HG03432 (cell line): ENCODE results near the gene MFF.

Source experiments
- ATAC-seq: cut with Tn5 transposase; IDR thresholded peaks from one replicate; pipeline ENCODE4 v1.9.1; 2021; ENCODE audit warnings: mild to moderate bottlenecking, moderate library complexity; ENCODE audit not compliant: unreplicated experiment

Gene MFF, protein sequence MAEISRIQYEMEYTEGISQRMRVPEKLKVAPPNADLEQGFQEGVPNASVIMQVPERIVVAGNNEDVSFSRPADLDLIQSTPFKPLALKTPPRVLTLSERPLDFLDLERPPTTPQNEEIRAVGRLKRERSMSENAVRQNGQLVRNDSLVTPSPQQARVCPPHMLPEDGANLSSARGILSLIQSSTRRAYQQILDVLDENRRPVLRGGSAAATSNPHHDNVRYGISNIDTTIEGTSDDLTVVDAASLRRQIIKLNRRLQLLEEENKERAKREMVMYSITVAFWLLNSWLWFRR

DNA sequence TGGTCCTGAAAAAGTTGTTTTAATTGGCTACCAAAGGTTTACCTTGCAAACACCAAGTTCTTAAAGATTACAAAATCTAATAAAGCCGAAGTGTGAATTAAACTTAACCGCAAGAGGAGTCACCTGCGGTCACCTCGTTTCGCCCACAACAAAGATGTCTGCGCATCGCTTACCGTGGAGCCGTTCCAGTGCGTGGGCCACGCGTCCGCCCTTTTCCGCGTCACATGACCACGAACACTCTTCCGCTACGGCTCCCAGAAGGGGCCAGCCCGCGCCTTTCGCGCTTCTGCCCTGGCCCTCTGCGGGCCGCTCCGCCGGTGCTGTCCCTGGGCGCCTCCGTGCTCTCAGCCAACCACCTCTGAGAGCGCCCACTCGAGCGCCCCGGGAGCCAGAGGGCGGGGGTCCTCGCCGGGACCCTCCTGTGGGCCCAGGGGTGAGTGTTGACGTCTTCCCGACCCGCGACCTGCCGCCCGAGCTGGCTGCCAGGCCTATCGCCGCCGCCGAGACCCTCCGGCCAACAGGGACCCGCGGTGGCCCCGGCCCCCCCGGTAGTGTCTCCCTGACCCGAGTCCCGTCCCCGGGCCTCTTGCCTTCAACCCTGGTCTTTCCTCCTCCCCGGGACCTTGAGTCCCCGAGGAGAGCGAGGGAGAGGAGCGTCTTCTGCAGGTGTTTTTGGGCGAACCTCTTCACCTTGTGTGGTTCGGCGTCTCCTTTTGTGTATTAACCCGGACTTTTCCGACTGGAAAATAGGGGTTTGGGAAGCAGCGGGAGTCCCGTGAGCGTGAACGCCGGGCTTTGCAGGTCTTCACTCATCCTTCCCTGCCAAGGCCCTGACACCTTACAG, at the start of gene MFF:
TSS of gene MFF (plus strand) at position 257 of the 844 bp plus-strand sequence. CDS start 5,415 bp downstream, outside the sequence.
- ATAC-seq = peak; percentile 98

GRCh38 chr2:227280895-227281294, 44.2 kb upstream of the MFF start:
- no peak for ATAC-seq

GRCh38 chr2:227285741-227286236, 39.3 kb upstream of the MFF start:
- ATAC-seq = no peak

DNA sequence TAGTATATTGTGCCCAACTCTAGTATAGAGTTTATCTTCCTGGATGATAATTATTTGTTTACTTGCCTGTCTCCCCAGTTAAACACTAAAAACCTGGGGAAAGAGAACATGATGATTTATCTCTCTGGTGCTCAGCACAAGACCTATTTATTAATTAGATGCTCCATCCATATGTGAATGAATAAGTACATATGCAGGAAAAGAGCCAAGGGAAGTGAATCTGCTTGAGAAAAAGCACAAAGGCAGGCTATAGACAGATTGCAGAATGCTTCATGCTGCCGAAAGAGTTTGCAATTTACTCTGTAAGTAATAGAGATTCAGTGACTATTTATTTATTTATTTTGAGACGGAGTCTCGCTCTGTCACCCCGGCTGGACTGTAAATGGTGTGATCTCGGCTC, 37.3 kb upstream of the MFF start:
- ATAC-seq = no peak

- no peak for ATAC-seq
Observed at GRCh38 chr2:227292314-227292713, 32.7 kb upstream of the MFF start.

DNA sequence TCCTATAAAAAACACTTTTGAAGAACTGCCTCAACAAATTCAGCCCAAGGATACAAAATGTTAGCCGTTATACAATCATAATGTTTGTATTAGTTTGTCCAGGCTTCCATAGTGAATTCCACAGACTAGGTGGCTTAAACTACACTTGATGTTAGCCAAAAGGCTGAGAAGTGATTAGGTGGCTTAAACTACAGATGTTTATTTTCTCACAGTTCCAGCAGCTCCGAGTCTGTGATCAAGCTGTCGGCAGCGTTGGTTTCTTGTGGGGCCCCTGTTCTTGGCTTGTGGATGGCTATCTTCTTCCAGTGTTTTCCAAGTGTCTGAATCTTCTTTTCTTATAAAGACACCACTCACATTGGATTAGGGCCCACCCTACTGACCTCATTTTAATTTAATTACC, 31.5 kb upstream of the MFF start:
- ATAC-seq = no peak

- no peak for ATAC-seq
Observed at GRCh38 chr2:227295806-227296205, 29.2 kb upstream of the MFF start.

DNA sequence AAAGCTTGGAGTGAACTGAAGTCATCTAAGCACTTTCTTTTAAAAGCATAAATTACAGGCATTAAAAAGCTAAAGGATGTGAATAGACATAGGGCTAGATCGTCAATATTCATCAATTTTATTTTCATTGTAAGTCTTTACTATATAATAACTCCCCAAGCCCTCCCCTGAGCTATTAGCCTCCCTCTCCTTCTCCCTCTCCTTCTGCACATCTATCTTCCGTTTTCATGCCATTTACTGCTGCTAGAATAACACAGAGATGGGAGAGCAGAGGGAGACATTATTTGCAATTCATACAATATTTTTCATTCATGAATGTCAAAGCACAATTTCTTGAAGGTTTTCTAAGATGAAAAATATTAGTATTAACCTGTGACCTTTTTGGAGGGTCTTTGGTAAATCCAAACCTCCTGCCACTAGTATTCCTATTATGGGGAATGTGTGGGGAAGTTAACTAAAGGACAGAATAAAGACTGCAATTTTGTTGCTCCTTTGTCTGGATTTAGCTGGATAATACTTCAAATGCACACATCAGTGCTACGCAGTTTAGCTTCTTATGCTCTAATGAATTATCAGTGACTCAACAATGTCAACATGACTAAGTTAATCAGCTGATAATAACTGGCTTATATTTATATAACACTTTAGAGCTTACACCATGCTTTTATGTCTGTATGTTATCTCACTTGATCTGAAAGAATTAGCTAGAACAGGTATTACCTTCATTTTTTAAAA, 28.2 kb upstream of the MFF start:
- no peak for ATAC-seq

DNA sequence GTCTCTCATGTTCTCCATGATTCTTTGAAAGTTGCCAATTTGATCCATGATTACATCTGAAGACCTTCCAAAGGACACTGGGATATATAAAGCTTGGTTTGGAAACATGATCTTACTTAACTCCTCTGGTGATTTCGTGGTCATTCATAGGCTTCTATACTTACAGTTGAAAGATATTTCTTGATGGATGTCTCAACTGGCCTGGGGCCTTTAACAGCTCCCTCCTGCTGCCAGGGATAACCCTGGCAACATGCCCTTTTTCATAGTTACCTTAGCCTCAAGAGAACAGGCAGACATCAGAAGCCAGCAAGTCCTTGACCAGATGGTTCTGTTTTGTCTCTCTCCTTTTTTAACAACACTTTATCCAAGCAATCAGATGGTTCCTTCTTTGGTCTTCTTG, 23.5 kb upstream of the MFF start:
- ATAC-seq = no peak

GRCh38 chr2:227308784-227309183, 16.3 kb upstream of the MFF start:
- peak; percentile 91 for ATAC-seq

- no peak for ATAC-seq
Observed at GRCh38 chr2:227310756-227311110, 14.3 kb upstream of the MFF start.

GRCh38 chr2:227311861-227312506, 13.1 kb upstream of the MFF start:
- no peak for ATAC-seq

DNA sequence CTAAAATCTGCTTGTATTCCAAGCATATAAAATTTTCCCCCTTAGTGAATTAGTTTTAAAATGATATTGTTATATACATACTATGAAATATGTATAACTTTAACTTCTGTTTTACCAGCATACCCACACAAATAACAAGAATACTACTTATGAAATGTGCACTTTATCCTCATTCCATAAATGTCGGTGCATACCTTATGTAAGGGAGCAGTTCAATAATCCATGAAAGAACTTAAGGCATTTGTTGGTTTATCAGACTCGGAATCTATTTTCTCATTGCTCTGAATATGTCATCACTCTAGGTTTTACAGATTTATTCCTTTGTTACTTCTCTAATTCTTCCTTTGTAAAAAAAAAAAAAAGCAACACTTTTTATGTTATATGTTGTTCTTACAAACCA, 12.5 kb upstream of the MFF start:
- ATAC-seq = no peak

GRCh38 chr2:227313310-227313709, 11.7 kb upstream of the MFF start:
- ATAC-seq = no peak

- ATAC-seq = no peak
Observed at GRCh38 chr2:227317834-227318233, 7.2 kb upstream of the MFF start.

DNA sequence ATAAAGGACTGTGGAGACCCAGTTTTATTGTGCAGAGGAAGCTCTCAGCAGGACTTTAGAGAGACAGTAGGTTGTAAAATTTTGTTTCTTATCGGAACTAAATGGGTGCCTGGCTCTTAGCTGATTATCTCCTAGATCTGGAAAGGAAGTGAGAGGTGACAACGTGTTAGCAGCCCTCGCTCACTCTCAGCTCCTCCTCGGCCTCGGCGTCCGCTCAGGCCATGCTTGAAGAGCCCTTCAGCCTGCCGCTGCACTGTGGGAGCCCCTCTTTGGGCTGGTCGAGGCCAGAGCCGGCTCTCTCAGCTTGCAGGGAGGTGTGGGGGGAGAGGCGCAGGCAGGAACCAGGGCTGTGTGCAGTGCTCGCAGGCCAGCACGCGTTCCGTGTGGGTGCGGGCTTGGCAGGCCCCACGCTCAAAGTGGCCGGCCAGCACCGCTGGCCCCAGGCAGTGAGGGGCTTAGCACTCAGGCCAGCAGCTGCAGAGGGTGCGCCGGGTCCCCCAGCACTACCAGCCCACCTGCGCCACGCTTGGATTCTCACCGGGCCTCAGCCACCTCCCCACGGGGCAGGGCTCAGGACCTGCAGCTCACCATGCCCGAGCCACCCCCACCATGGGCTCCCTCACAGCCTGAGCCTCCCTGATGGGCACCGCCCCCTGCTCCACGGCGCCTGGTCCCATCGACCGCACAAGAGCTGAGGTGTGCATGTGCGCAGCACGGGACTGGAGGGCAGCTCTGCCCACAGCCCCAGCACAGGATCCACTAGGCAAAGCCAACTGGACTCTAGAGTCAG, 4.6 kb upstream of the MFF start:
- no peak for ATAC-seq

GRCh38 chr2:227322530-227323205, 2.4 kb upstream of the MFF start:
- ATAC-seq = no peak

DNA sequence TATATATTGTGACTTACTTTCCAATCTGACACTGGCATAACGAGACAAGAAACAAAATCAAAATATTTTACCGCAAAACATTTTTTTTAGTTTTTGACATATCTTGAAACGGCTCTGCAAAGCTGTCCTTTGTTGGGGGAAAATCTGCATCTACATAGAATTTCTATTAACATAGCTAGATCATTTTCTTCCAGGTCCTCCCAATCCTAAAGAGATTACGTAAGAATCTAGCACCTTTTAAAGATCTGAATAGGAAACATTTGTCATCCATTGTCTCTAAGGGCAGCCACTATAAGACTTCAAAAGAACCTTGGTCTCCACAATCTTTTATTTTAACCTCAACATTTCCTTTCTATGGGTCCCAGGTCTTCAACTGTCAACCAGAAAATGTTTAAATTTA, 1.2 kb upstream of the MFF start:
- no peak for ATAC-seq

- ATAC-seq = peak; percentile 22
Observed at GRCh38 chr2:227324642-227324994, 433 bp upstream of the MFF start.

- peak; percentile 13 for ATAC-seq
Observed at GRCh38 chr2:227325839-227326195, 766 bp downstream of the MFF start.
